Suprapubic skin (tissue), 3 donors: ENCODE results near the gene HEPN1.

Experiments used
- POLR2A ChIP-seq, 2 donors: fragments of 450-650 bp; IDR thresholded peaks; one replicate each; pipeline ENCODE4 v1.6.1; 2017; ENCODE audit warnings: antibody characterized with exemption in 2 of 2, mild to moderate bottlenecking in 2 of 2, moderate library complexity in 2 of 2
- TF ChIP-seq, protein P1 (sequence below), 2 donors: fragments of 200-600 bp in 1 of 2; fragments of 450-650 bp in 1 of 2; sonication (generic) in 1 of 2; IDR thresholded peaks; one replicate each; pipeline ENCODE4 v1.5.1; 2016 to 2019; ENCODE audit warnings: antibody characterized with exemption in 2 of 2, mild to moderate bottlenecking in 1 of 2, moderate library complexity in 1 of 2

DNA sequence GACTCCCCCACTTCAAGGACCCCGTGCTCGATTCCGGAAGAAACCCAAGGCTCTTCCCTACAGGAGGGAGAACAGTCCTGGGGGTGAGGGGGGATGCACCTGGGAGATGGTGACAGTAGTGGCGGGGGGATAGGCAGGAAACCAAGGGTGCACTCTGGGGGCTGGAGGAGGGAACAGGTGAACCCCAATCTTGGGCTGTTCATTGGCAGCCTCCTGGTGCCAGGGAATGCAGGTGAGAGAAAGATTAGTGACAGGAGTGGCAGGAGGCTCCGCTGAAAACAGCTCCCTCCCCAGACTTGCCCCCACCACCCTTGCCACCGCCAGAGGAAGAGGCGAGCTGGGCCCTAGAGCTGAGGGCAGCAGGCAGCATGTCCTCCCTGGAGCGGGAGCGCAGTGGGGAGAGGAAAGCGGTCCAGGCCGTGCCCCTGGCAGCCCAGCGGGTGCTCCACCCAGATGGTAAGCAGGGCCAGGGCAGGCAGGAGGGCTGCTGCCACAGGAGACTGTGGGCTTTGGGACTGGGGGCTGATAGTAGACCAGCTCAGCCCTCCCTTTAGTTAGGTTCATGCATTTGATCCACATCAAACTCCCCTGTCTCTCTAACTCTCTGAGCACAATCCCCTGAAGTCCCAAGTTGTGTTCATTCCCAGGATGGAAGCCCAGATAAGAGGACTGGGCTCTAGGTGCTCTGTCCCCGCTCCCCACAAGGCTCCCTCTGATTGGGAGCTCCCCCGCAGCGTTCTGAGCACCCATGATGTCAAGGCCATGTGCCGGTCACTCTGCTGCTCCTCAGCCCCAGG is 39.4 kb upstream of the HEPN1 start:
- TF ChIP-seq, protein P1, sequence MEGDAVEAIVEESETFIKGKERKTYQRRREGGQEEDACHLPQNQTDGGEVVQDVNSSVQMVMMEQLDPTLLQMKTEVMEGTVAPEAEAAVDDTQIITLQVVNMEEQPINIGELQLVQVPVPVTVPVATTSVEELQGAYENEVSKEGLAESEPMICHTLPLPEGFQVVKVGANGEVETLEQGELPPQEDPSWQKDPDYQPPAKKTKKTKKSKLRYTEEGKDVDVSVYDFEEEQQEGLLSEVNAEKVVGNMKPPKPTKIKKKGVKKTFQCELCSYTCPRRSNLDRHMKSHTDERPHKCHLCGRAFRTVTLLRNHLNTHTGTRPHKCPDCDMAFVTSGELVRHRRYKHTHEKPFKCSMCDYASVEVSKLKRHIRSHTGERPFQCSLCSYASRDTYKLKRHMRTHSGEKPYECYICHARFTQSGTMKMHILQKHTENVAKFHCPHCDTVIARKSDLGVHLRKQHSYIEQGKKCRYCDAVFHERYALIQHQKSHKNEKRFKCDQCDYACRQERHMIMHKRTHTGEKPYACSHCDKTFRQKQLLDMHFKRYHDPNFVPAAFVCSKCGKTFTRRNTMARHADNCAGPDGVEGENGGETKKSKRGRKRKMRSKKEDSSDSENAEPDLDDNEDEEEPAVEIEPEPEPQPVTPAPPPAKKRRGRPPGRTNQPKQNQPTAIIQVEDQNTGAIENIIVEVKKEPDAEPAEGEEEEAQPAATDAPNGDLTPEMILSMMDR (IDR thresholded peaks at IDR 0.05) = no peak
- no peak for TF ChIP-seq POLR2A (IDR thresholded peaks at IDR 0.05)
